ENCODE measurements around the gene EML1. TPM values are rescaled to one million over a fixed set of nuclear protein-coding genes. Genes with fewer than 3 reads are reported as not detected.

Gene EML1
- total RNA-seq, 1 experiment from 2014 or later: 2.5 TPM

GRCh38 chr14:99990268-99991170 lies 197.3 kb downstream of the EML1 start:
- H3K4me3 Mint-ChIP-seq (ENCODE audit: low read depth, unreplicated experiment): no peak overlapping the region
- CTCF ChIA-PET: interaction anchor here (0.5 to 1.0 kb wide), 2 partner anchors 16 to 202 kb away, joined by 3 to 9 read pairs; no protein-coding TSS in a partner anchor
- no TSS peak for BruUV-seq (replicated peaks)

GRCh38 chr14:99991331-99991730 lies 198.1 kb downstream of the EML1 start:
- no TSS peak for BruUV-seq (replicated peaks)
- H3K27me3 Mint-ChIP-seq (ENCODE audit: unreplicated experiment): no peaks in the 10 kb centered on the region
- CTCF ChIA-PET: no interaction called here
- no peaks in the 10 kb centered on the region for H3K36me3 Mint-ChIP-seq (ENCODE audit: insufficient read depth, unreplicated experiment)
- TF ChIP-seq CTCF (IDR thresholded peaks at IDR 0.05; ENCODE audit: unreplicated experiment): no peak
- H3K27ac Mint-ChIP-seq (ENCODE audit: unreplicated experiment): no peak overlapping the region
- no peak overlapping the region for H3K4me3 Mint-ChIP-seq (ENCODE audit: low read depth, unreplicated experiment)
- no peaks in the 10 kb centered on the region for H3K4me1 Mint-ChIP-seq (ENCODE audit: low read depth, unreplicated experiment)
- DNase-seq: no peak
- H3K9me3 Mint-ChIP-seq (ENCODE audit: low read depth, unreplicated experiment): peaks cover 3% of the 10 kb centered on the region
- intact Hi-C loops (cut with micrococcal nuclease; ENCODE audit: unreplicated experiment): no loop called here

More at GRCh38 chr14:99990268-99991170, 197.3 kb downstream of the EML1 start:
- intact Hi-C loops (cut with micrococcal nuclease; ENCODE audit: unreplicated experiment): no loop called here
- no peaks in the 10 kb centered on the region for H3K27me3 Mint-ChIP-seq (ENCODE audit: unreplicated experiment)
- TF ChIP-seq CTCF (IDR thresholded peaks at IDR 0.05; ENCODE audit: unreplicated experiment): no peak
- no peaks in the 10 kb centered on the region for H3K4me1 Mint-ChIP-seq (ENCODE audit: low read depth, unreplicated experiment)
- no peaks in the 10 kb centered on the region for H3K36me3 Mint-ChIP-seq (ENCODE audit: insufficient read depth, unreplicated experiment)
- peaks cover 3% of the 10 kb centered on the region for H3K9me3 Mint-ChIP-seq (ENCODE audit: low read depth, unreplicated experiment)
- no peak overlapping the region for H3K27ac Mint-ChIP-seq (ENCODE audit: unreplicated experiment)
- no peak for DNase-seq

Other genes starting within 250 kb of the EML1 start
- gene CCDC85C, start 189.2 kb upstream of the EML1 start, total RNA-seq (2022): 44.6 and 45.1 TPM in 2 replicates
- 0.22 TPM in 1 of 2 replicates, not detected in the other for gene HHIPL1, start 148.3 kb upstream of the EML1 start, total RNA-seq (2022)
- gene CYP46A1, start 109.1 kb upstream of the EML1 start, total RNA-seq (2022): not detected in 2 replicates

All from Calu3 (cell line).